Stimulated activated CD8-positive, alpha-beta memory T cell treated with anti-CD3 and anti-CD28 coated beads, Interleukin-2, amount 100 ng/mL, for 1 hour (primary cell): ENCODE results near the gene PIK3AP1.
"Not testable (repeated sequence)": the region's sequence is repeated elsewhere in the genome, so short reads cannot be mapped to it uniquely, and the experiment has no call there.

ENCODE experiments used
- DNase-seq, 2 donors: peaks; one replicate each; pipeline ENCODE4 v3.0.0-alpha.2; 2020; ENCODE audit warnings: low read depth in 2 of 2

Gene PIK3AP1

DNA sequence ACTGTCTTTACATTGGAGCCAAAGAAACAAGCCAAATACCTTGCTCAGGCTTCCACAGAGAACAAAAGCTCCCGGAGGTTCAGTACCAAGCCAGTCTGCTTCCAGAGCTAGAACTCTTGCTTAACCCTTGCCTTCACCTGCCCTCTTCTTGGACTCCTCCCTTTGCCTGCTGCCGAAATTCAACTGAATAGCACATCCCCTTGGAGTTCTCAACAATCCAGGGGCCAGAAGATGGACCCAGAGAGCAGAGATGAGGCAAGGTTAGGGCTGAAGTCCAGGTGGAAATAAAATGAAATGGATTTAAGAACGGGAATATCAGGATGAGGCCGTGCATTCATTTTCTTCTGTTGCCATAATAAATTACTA is 876 bp upstream of the PIK3AP1 start:
- DNase-seq = no peak

DNA sequence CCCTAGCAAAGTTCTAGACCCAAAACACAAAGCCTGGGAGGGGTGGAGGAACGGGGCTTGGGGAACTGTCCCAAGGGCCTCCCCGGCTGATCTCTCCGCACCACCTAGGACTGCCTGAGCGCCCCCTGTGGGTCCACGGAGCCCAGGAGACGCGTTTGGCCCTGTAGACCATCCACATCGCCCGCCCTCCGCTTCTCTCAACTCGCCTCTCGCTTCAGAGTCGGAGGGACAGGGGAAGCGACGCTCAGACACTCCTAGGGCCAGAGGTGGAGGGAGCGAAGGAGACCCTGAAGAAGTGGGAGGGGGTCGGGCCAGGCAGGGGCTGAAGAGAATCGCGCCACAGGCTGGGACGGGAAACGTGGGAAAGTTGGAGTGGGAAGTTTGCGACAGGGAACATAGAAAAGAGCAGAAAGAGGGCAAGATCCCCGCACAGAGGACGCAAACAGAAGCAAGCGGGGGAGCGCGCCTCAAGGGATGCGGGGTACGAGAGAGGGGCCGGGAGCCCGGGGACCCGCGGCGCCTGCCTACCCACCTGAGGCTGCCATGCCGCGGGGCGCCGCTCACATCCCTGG is 378 bp downstream of the PIK3AP1 start:
- DNase-seq = peak; percentile 24 to 40

DNA sequence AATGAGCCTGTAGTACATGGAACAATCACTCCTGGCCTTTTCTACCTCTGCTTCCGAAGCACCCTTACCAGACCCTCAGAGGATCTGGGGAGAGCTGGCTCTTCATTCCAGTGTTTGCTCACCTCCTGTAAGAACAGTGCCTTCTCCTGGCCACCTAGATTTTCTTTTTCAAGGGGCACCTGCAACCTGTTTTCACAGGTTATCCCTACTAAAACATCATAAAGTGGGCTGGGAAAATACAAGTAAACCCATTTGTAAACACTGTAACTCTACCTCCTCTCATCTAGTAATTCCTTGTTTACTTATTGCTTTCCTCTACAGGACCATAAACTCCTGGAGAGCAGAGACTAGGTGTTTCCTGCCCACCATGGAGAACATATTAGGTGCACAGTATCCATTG is 1.1 kb downstream of the PIK3AP1 start:
- DNase-seq = no peak

GRCh38 chr10:96718304-96718990 is 1.9 kb downstream of the PIK3AP1 start:
- no peak for DNase-seq

DNA sequence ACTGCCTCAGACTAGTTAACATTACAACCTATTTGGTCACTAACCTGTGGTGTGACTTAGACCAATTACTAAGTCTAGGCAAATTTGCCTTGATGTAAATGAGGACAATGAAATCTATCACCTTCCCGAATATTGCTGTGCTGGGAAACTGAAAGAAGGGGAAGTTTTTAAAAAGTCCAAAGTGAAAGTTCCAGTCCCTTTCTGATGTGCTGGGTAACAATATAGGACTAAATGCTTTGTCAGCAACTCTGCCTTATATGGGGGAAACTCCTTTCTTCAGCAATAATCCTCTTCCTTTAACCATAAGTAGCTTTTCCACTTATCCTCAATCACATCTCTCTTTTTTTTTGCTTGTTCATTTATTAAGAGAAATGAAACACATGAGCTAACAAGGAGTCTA is 3.9 kb downstream of the PIK3AP1 start:
- DNase-seq = no peak

GRCh38 chr10:96714746-96715255 is 5.5 kb downstream of the PIK3AP1 start:
- DNase-seq = no peak

DNA sequence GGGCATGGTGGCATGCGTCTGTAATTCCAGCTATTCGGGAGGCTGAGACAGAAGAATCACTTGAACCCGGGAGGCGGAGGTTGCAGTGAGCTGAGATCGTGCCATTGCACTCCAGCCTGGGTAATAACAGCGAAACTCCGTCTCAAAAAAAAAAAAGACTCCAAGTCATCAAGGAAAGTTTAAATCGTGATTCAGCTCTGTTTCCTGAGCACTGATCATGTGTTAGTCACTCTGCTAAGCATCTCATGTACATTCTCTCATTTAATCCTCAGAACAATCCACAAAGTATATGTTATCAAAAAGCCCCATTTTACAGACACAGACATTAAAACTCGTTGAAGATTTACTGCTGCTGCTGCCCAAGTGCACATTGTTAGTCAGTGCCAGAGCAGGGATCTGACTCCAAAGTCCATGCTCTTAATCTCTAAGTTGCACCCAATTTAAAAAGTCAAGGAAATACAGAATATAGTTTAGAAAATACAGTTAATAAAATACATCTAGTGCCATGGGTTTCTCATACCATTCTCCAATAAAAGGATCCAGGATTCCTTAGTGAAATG is 6.2 kb downstream of the PIK3AP1 start:
- no peak for DNase-seq

- no peak for DNase-seq
Observed at GRCh38 chr10:96712662-96713271, 7.5 kb downstream of the PIK3AP1 start.

DNA sequence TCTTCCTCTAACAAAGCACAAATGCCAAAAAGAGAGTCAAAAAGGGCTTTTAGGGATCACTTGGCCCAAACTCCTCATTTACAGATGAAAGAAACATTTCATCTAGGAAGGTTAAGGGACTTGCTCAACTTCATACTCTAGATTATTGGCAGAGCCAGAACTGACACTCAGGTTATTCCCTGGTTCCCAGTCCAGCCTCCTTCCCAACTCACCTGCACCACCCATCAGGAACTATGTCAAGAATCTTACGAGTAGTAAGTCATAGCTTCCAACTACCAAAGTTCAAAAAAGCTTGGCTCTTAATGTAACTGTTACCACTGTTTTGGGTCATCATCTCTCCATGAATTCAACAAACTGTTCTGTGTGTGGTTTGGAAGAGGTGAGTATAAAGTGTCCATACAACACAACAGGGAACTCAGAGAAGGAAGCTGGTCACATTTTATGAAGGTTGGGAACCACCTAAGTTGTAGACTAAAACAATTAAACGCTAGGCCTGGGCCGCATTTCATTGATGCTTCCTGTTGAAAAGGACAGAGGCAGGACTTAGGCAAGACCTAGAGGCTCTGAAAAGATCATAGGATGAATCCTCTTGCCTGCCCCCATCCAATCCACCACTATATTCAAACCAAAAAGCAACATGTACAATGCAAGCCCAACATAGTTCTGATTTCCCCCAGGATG is 9.1 kb downstream of the PIK3AP1 start:
- no peak for DNase-seq

GRCh38 chr10:96709525-96709924 is 10.8 kb downstream of the PIK3AP1 start:
- DNase-seq = no peak

DNA sequence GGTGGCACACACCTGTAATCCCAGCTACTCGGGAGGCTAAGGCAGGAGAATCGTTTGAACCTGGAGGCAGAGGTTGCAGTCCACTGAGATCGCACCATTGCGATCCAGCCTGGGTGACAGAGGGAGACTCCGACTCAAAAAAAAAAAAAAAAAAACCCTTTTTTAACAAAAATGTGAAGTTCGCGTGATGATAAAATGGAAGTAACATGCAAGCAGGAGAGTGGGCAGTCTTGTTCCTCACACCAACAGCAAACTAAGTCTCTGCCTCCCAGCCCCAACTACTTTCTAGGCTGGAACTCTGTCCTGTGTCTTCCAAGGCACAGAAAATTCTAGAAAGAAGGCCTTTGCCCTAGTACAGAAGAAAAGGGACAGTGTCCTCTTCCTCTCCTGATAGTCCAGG is 11.3 kb downstream of the PIK3AP1 start:
- no peak for DNase-seq

GRCh38 chr10:96708456-96708855 is 11.9 kb downstream of the PIK3AP1 start:
- no peak for DNase-seq

- no peak for DNase-seq
Observed at GRCh38 chr10:96706331-96706853, 13.9 kb downstream of the PIK3AP1 start.

- DNase-seq = no peak
Observed at GRCh38 chr10:96705134-96705533, 15.2 kb downstream of the PIK3AP1 start.

GRCh38 chr10:96704563-96704962 is 15.8 kb downstream of the PIK3AP1 start:
- no peak for DNase-seq

GRCh38 chr10:96703358-96703757 is 17.0 kb downstream of the PIK3AP1 start:
- no peak for DNase-seq

- DNase-seq = no peak
Observed at GRCh38 chr10:96701265-96701664, 19.0 kb downstream of the PIK3AP1 start.

DNA sequence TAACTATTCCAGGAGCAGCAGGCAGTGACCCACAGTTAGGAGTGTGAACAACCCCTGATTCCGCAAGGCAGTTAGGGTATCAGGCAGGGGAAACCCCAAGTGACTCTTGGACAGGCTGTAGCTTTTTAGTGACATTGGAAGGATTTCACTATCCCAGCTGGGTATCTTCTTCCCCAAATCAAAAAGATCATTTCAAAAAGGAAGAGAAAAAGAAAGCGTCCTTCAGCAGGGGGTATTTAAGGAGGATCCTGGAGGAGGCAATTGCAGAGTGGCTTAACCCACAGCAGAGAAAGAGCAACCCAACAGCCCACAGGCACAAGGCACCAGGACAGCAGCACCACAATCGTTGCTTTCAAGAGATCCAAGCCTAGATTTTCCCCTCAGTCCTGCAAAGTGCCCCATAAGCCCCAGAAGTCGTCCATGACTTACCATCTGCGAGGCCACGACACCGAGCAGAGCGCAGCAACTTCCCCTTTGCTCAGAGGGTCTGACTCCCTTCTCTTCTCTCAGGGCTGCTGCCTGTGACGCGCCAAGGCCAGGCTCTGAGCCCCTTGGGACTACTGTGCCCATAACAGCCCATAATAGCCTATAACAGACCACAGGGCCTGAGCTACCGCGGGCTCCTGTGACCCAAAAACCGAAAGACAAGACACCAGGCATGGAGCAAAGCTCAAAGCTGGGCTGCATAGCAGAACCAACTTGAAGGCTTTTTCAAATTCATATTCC is 19.8 kb downstream of the PIK3AP1 start:
- DNase-seq = no peak

- DNase-seq = no peak
Observed at GRCh38 chr10:96699613-96700012, 20.7 kb downstream of the PIK3AP1 start.

DNA sequence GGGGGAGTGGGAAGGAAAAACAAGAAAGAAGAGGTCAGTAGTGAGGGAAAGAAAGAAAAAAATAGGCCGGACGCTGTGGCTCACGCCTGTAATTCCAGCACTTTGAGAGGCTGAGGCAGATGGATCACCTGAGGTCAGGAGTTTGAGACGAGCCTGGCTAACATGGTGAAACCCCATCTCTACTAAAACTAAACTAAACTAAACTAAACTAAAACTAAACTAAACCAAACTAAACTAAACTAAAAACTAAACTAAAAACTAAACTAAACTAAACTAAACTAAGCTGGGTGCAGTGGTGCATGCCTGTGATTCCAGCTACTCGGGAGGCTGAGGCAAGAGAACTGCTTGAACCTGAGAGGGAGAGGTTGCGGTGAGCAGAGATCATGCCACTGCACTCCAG is 22.0 kb downstream of the PIK3AP1 start:
- DNase-seq = not testable (repeated sequence)

DNA sequence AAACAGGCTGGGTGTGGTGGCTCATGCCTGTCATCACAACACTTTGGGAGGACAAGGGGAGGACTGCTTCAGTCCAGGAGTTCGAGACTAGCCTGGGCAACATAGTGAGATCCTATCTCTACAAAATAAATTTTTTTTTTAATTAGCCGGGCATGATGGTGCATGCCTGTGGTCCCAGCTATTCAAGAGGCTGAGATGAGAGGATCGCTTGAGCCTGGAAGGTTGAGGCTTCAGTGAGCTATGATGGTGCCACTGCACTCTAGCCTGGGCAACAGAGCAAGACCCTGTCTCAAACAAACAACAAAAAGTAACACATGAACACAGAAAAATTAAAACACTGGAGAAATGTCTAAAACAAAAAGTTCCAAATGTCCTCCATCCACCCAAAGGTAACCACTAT is 22.9 kb downstream of the PIK3AP1 start:
- no peak for DNase-seq
